Measurements from ENCODE around the gene VBP1.

DNA sequence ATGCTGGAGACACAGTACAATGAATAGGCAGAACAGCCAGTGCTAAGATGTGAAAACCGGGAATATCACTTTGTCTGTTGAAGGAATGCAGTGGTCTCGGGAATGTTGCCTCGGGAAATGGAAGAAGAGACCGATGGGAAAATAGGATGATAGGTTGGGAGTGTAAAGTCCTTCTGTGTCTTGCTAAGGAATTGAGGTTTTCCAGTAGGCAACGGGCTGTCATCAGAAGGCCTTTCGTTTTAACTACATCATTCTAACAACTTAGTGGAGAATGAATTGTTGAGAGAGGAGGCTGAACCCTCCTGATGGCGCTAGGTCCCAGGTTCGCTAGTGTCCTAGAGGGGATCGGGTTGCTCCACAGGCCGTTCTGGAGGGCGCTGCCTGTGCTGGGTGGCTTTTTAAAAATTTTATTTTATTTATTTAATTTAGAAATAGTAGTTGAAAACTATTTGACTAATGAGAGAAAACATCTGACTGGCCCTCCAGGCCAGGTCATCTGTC, 730 bp downstream of the VBP1 start:
- TF ChIP-seq, protein P1, sequence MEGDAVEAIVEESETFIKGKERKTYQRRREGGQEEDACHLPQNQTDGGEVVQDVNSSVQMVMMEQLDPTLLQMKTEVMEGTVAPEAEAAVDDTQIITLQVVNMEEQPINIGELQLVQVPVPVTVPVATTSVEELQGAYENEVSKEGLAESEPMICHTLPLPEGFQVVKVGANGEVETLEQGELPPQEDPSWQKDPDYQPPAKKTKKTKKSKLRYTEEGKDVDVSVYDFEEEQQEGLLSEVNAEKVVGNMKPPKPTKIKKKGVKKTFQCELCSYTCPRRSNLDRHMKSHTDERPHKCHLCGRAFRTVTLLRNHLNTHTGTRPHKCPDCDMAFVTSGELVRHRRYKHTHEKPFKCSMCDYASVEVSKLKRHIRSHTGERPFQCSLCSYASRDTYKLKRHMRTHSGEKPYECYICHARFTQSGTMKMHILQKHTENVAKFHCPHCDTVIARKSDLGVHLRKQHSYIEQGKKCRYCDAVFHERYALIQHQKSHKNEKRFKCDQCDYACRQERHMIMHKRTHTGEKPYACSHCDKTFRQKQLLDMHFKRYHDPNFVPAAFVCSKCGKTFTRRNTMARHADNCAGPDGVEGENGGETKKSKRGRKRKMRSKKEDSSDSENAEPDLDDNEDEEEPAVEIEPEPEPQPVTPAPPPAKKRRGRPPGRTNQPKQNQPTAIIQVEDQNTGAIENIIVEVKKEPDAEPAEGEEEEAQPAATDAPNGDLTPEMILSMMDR (IDR thresholded peaks at IDR 0.05) = 0 out of 2 replicates have a peak, but pooled peaks have one; percentile 2
- TF ChIP-seq RAD21 (IDR thresholded peaks at IDR 0.05; ENCODE audit: low read length) (no peak), EZH2phosphoT487 (IDR thresholded peaks at IDR 0.05; ENCODE audit: borderline replicate concordance, low read depth) (no peak), MEF2A (IDR thresholded peaks at IDR 0.05; ENCODE audit: borderline replicate concordance, low read depth) (no peak), TCF12 (IDR thresholded peaks at IDR 0.05) (no peak), RFX5 (IDR thresholded peaks at IDR 0.05; ENCODE audit: low read length) (no peak)
